Activated naive CD8-positive, alpha-beta T cell treated with anti-CD3 and anti-CD28 coated beads, Interleukin-2, amount 50 U/mL, for 16 hours (primary cell): Measurements from ENCODE around the gene TMEM255A.
"Not testable (repeated sequence)": the region's sequence is repeated elsewhere in the genome, so short reads cannot be mapped to it uniquely, and the experiment has no call there.

ENCODE experiments used
- DNase-seq: peaks from one replicate; pipeline ENCODE4 v3.0.0-alpha.2; 2020; ENCODE audit warnings: low read depth, low spot score

TMEM255A gene

GRCh38 chrX:120310861-120311726 is at the start of gene TMEM255A:
TMEM255A (minus strand) TSS chrX:120311461; CDS start chrX:120311309, 152 bp downstream.
- DNase-seq: no peak

GRCh38 chrX:120358737-120359456 is 47.6 kb upstream of the TMEM255A start:
- no peak for DNase-seq

- DNase-seq: no peak
Observed at GRCh38 chrX:120357186-120357585, 45.9 kb upstream of the TMEM255A start.

GRCh38 chrX:120356084-120356483 is 44.8 kb upstream of the TMEM255A start:
- DNase-seq: no peak

GRCh38 chrX:120350450-120351138 is 39.3 kb upstream of the TMEM255A start:
- no peak for DNase-seq

- not testable (repeated sequence) for DNase-seq
Observed at GRCh38 chrX:120344566-120344965, 33.3 kb upstream of the TMEM255A start.

- no peak for DNase-seq
Observed at GRCh38 chrX:120336899-120337298, 25.6 kb upstream of the TMEM255A start.

- DNase-seq: no peak
Observed at GRCh38 chrX:120335289-120335688, 24.0 kb upstream of the TMEM255A start.

GRCh38 chrX:120334603-120335002 is 23.3 kb upstream of the TMEM255A start:
- no peak for DNase-seq

GRCh38 chrX:120334151-120334550 is 22.9 kb upstream of the TMEM255A start:
- no peak for DNase-seq

GRCh38 chrX:120332394-120332793 is 21.1 kb upstream of the TMEM255A start:
- DNase-seq: no peak

GRCh38 chrX:120331116-120331515 is 19.9 kb upstream of the TMEM255A start:
- no peak for DNase-seq

- DNase-seq: no peak
Observed at GRCh38 chrX:120321520-120322281, 10.4 kb upstream of the TMEM255A start.

GRCh38 chrX:120318411-120318810 is 7.2 kb upstream of the TMEM255A start:
- no peak for DNase-seq

GRCh38 chrX:120316587-120317283 is 5.5 kb upstream of the TMEM255A start:
- no peak for DNase-seq

GRCh38 chrX:120315776-120316175 is 4.5 kb upstream of the TMEM255A start:
- DNase-seq: no peak

- DNase-seq: no peak
Observed at GRCh38 chrX:120311727-120312063, 434 bp upstream of the TMEM255A start.

- no peak for DNase-seq
Observed at GRCh38 chrX:120309873-120310705, 1.2 kb downstream of the TMEM255A start.

GRCh38 chrX:120308959-120309872 is 2.0 kb downstream of the TMEM255A start:
- peak; percentile 16 for DNase-seq
